Stimulated activated CD8-positive, alpha-beta memory T cell treated with anti-CD3 and anti-CD28 coated beads, Interleukin-15, amount 100 ng/mL, for 4 hours (primary cell): ENCODE measurements around the gene IGF1R.

ENCODE experiments used
- DNase-seq, 2 donors: peaks; one replicate each; pipeline ENCODE4 v3.0.0-alpha.2; 2020; ENCODE audit warnings: low read depth in 2 of 2

IGF1R gene

DNA sequence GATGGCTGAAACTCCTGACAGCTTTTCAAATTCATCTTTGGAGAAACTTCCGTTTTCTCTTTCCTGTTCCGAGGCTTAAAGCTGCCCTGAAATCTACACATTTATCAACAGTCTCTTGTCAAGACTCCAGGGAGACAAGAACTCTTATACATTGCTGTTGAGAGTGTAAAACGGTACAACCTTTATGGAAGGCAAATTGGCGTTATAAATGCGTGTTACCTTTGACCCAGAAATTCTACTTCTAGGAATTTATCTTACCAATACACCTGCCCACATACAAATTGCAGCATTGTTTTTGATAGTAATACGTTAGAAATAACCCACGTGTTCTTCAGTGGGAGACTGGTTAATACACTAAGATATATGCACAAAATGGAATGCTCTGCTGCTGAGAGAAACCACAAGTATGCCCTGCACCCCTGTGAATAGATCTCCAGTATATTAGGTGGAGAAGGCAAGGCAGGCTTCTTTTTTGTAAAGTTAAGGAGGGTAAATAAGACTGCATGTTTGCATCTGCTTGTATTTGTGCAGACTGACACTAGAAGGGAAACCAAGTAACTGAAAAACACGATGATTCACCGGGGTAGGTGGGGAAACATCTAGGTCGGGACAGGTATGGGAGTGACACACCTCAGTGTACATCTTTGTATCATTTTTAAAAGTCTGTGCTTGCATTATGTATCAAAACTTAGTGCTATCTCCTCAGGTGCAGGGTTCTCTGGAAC is 97.5 kb downstream of the IGF1R start:
- DNase-seq, result no peak

DNA sequence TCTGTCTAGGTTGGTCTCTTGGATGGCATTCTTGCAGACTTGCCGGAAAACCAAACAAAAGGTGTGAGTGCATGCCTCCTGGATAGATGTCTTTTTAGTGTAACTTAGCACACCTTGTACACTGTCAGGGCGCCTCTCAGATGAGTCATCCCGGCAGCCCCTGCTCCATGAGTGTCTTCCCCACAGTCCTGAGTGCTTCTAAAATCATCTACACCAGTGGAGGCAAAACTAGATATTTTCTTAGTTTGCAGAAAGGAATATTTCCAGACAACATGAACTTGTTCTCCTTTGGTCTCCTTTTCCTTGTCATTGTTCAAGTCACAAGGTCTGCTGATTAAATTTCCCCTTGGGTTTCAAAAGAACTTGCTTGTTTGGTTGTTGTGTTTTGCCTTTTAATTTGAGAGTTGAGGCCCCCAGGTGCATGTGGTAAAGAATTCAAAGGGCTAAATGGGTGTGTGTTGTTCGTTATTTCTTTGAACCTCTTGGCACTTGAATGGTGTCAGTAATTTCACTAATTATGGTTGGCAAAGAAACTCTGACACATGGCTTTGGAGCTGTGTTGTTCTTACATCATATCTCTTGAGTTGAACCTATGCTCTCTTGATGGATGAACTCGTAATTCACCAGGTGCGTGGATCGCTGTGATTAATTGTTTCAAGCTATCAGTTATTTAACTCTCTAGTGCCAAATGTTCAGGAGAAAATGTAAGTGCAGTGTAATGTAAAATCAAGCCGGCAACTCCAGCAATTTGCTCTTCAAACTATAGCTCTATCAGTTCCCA is 98.2 kb downstream of the IGF1R start:
- no peak for DNase-seq

DNA sequence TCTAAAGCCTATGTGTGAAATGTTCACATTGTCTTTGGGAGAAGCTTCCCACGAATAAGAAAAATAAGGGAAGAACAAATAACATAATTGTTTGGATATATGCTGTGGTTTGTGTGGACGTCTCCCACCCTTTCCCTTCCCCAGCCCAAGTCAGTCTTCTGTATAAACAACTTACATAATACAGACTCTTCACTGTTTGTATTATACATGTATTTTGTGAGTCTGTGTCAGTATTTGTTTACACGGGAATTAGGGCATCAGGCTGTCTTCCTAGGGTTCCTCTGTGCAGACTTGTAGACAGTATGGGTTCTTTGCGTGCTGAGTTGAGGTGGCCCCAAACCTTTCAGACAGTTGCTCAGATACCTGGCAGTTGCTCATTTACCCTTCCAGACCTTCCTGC is 103.4 kb downstream of the IGF1R start:
- DNase-seq, result no peak

DNA sequence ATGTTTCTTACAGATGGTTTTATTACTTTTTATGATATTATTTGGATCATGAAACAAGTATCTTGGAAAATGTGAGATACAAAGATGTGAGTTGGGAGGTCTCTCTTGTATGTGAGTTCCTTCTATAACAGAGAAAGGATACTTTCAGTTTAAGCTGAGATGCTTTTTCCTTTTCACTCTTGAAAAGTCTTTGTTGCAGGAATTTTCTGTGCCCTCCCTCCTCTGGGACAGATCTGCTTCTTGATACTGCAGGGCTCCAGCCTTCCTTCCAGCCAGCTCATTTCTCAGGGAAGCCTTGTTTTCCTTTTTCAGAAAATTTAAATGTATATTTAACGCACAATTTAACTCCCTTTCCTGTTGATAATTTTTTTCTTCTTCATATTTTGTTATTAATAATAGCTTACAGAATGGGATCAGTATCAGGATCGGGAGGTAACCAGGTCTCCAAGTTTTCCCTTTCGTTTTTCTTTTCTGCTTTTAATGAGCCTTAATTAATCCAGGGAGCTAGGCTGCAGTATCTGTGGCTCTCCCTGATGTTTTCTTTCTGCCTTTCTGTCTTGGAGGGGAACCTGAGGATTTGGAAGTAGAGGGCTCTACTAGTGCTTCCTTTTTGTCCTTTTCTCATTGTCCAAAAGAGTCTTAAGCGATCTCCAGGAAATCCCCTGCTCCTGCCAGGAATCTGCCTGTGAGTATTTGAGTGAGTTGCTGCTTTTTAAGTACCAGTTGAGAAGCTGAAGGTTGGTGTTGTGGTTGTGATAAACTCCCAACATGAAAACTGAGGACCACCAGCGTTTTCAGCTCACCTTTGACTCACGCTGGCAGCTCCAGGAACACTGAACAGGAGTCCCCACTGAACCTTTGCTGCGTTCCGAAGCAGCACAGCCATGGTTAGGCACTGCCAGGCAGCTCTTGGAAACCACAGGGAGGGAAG is 105.7 kb downstream of the IGF1R start:
- DNase-seq, result no peak

DNA sequence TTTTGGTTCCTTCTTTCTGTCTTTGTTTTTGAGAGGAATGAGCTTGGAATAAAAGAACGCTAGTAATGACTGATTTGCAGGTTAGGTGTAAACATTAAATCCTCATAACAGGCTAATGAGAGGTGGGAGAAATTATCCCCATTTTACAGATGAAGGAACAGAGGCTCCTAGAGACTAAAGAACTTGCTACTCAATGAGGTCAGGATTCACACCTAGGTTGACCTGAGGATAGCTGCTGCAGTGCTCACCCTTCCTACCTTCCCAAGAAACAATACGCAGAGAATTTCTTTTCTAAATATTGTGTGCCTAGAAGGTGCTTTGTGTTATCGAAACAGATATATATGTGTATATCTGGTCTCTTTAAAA is 106.3 kb downstream of the IGF1R start:
- DNase-seq, result no peak

DNA sequence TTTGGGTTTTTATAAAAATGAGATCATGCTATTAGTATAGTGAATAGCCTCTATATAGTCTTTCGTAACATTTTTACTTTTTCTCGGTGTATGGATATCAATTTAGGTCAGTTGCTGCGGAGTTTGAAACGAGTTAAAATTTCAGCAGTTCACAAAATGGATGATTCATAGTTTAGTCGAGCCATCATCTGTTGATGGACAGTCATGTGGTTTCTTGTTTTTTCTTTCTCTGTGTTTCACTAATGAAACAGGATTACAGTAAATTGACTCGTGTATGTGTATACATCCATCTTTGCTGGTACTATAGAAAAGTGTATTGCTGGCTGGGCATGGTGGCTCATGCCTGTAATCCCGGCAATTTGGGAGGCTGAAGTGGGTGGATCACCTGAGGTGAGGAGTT is 106.8 kb downstream of the IGF1R start:
- no peak for DNase-seq

DNA sequence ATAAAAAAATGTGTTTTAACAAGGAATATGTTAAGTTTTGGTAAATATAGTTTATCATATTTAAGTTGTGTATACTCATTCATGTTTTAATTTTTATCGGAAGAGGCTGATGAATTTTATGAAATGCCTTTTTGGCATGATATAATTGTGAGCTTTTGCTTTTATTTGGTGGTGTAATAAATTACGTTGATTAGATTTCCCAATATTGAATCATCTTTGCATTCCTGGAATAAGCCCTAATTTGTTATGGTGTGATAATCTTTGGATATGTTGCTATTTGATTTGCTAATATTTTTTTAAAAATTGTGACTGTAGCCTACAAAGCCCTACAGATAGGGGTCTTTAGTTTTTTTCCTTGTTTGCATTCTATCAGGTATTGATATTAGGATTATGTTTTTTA is 107.4 kb downstream of the IGF1R start:
- no peak for DNase-seq

DNA sequence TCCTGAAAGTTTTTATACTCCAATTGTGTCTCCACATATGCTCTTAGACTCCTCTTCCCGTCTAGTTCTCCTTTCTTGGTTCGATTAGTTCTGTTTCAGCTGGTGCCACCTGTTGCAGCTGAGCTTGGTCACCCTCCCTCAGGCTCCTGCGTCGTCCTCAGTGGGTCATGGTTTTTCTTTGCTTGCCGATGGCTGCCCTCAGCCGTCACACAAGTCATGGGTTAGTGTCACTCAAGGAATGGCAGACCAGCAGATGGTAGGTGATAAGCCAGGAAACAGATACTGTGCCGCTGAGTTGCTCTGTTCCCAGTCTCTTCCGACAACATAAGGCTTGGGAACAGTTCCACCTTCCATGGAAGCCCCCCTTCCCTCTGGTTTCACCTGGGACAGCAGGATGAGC is 109.9 kb downstream of the IGF1R start:
- DNase-seq, result no peak

DNA sequence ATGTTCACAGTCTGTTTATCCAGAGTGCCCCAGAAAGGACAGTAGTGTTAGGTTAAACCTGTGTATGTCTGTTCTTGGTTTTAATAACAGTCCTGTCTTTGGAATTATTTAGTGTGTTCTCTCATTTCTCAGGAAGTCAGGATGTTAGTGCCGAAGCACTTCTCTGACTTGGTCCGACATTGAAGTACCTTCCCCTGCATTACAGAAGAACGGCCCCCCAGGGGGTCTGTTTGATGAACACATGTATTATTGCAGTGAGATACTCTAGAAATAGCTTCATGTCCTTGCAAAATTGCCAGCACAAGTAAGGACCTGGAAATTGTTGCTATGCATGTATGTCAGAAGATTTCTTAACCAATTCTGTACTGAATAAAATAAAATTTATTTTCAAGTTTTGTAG is 110.9 kb downstream of the IGF1R start:
- DNase-seq, result no peak

DNA sequence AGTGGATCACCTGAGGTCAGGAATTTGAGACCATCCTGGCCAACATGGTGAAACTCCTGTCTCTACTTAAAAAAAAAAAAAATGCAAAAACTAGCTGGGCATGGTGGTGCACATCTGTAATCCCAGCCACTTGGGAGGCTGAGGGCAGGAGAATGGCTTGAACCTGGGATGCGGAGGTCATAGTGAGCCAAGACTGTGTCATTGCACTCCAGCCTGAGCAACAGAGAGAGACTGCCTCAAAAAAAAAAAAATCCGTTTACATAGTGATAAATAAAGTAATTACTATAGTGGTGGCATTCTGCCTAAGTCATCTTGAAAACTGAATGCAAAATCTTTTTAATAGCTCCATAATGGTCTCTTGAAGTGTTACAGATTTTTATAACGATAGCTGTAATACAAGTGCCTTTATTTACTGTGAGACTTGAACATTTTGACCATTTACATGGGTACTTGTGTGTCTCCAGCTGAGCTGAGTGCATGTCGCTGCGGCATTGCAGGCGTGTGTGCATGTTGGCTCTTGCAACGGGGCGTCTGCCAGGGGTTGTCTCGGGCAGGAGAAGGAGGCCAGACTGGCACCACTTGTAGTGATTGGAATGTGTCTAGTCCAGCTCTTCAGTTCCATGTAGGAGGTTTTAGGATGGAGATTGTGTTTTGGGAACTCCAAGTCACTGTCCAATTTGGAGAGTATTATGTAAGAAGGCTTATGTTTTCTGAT is 111.9 kb downstream of the IGF1R start:
- DNase-seq, result no peak

DNA sequence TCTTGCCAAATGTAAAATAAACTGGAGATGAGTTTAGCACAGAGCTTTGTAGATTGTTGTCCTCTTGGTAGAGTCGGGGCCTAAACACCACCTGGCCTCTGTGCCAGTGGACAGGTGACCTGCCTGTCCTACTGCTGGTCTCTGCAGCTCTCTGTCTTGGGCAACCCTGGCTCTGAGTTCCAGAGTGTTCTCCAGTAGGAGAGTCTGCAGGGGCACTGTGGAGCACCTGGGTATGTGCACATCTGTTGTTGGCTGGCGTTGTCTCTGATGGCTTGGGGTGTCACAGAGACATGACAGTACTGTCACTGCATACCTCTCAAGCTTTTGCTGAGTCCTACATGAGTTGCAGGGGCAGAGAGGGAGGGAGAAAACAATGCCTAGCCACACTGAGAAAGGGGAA is 112.6 kb downstream of the IGF1R start:
- DNase-seq, result no peak

DNA sequence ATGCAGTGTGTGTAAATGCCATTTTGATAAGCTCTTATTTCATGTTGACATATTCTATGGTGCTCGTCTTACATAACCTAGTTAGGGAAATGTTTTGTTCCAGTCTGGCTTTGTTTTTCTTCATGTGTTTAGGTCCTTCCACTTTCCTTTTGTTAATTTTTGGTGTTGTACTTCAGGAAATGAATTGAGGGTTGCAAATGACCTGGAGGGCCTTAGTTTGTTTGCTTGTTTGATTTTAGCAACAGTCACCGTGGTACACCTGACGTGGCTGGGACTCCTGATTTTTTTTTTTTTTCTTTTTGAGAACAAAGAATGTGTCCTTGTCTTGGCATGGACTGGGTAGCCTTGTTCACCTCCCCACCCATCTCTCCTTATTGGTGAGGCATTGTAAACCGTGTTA is 114.8 kb downstream of the IGF1R start:
- no peak for DNase-seq

DNA sequence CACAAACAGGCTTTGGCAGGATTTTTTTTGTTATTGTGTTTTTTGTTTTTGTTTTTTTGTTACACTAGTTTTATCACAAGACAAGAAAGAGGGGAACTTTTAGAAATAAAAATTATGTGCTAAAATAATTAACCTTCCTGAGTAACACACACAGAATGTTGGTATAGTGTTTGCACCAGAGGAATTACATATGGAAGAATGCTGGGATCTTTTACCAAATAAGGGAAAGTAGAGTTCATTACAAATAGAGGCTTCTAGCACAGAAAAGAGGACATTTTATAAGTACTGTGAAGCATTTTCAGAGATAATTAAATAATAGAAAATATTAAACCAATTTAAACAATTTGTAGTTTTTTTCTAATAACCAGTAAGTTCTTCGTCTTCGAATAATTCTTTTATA is 116.0 kb downstream of the IGF1R start:
- DNase-seq, result no peak

DNA sequence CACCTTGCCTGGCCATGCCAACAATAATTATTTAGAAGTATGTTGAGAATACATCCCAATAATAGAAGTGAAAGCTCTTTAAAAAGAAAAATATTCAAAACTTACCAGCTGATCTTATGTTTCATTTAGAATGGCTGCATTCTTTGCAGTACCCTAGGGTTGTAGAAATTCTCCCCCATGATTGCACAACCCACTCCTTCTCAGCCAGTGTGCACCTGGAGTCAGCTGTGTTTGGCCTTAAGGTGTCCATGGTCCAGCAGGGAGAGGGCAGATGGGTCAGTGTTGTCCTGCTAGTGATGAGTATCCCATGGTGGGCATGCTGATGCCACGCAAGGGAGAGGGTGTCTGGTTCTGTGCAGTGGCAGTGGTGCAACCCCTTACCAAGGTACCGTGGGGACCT is 117.3 kb downstream of the IGF1R start:
- no peak for DNase-seq

DNA sequence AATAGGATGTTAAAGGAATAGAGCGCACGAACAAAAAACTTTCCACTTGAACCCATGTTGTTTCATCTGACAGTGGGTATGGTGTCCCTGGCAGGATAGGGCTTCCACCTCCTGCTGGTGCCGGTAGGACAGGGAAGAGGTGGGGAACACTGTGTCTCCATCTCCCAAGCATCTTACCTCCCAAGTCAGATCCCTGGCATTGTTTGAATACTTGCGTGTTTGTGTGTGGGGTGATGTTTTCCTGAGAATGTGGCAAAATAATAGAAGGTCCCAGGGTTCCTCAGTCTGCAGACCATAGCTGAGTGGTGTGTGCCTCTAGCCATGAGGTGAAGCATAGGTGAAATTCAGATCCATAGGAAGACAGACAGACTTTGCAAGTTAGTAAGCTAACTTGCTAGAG is 119.4 kb downstream of the IGF1R start:
- no peak for DNase-seq

DNA sequence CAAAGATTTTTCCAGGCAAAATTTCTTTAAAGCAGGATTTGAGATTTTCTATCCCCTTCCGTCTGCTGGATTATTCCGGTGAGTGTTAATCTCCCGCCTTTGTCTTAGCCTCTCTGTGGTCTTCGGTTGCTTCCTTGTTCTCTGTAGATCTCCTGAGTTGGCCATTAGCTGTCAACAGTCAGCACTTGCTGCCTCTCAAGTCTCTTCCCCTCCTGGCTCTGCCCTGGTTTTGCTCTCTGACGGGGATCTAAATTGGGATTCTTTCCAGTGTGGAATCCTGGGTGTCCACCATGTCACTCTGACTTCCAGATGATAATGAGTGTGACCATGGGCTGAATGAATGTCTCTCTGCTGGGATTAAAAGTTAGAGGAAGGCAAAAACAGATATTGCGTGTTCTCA is 121.5 kb downstream of the IGF1R start:
- DNase-seq, result no peak

DNA sequence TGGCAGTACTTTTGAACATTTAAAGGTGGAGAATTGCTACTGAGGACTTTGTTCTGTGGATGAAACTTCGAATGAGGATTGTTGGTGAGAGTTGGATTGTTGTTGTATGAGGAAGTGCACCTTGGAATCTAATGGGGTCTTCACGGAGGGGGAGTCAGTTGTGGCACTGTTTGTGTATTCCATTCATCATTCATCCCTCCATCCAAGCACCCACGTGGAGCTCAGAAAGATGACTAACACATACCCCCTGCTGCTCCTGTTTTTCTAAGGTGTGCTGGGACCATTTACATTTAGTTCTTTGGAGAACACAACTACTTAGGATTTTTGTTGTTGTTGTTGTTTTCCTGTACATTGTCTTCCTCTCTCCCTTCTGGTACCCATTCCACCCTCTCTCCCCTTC is 122.6 kb downstream of the IGF1R start:
- no peak for DNase-seq

DNA sequence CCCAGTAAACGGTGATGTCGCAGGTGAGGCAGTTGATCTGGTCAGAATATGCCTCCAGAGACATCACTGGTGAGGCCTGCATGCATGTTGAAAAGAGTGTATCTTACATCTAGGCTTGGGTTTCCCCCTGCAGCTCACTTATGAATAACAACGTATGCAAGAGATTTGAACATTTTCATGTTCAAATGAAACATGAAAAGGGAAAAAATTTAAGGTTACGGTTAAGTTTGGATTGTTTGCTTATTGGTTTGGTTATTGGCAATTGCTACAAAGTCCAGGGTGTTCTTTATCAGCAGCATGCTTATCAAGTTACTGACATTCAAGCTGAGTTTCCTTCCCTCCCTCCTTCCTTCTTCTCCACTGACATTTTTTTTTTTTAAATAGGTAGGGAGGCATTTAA is 123.2 kb downstream of the IGF1R start:
- DNase-seq, result no peak

DNA sequence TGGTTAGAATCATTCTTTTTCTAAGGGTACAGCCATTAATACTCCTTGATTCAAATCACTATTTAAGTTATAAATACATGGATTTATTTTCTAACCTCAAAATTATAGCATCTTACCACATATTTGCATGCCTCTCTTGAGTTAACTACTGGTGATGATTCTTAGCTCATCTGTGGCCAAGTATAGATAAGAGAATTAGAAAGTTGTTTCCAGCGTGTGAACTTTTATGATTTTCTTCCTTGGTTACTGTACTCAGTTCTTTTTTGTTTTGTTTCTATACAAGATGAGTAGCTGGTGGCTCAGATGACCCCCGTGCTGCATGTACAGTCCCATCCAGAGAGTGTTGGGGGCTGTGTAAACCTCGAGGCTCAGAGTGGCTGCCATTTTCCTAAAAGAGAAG is 124.6 kb downstream of the IGF1R start:
- DNase-seq, result no peak

DNA sequence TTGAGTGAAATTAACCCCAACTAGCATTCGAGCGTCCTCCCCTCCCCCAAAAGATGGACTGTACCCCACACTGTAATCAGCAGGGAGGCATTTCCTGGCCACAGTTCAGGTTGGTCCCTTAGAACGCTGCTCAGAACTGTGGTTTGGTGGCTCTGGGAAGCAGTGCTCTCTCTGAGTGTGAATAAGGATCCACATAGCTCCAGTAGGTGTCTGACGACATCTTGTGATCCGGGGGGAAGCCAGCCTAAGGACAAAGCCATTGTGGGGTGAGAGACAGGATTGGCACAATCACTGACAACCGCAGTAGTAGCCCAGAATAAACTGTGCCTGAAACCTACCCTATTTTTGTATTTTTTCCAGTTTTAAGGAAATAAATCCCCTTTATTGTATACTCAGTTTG is 125.3 kb downstream of the IGF1R start:
- DNase-seq, result no peak

DNA sequence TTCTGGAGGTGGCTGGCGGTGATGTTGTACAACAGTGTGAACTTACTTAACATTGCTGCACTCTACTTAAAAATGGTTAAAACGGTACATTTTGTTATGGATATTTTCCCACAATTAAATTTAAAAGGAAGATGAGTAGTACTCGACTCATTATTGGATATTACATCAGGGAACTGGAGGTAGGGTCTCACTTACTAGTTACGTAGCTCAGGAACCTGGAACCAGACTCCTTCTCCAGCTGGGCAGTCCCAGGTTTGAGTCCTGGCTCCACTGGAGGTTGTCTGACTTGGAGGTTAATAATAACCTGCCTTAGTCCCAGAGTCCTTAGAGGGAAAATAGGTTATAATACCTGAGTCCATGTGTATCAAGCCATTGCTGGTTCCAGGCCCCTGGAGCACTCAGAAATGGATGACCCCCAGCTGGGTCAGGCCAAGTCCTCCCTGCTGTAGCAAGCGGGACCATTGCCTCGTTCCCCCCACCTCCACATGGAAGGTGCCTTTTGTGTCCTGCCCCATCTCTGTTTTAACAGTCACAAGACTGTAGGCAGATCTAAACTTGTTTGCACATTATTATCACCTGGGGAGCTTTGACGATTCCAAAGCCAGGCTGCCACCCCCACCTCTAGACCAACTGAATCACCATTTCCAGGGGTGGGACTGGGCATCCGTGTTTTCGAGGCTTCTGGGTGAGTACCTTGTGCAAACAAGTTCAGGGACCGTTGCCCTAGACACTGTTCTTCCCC is 126.6 kb downstream of the IGF1R start:
- DNase-seq, result no peak
